Endodermal cell (in vitro differentiated cells): ENCODE measurements around the gene LRFN4. TPM values are rescaled to one million over a fixed set of nuclear protein-coding genes. Genes with fewer than 3 reads are reported as not detected.

Experiments
- DNase-seq: peaks from one replicate; pipeline ENCODE4 v3.0.0-alpha.2; 2017
- H3K27ac ChIP-seq: 2 replicates; pipeline ENCODE4 v1.5.1; 2013; ENCODE audit warnings: mild to moderate bottlenecking, low read depth, low read length, moderate library complexity
- H3K27me3 ChIP-seq: 2 replicates; pipeline ENCODE4 v1.6.1; 2013; ENCODE audit warnings: mild to moderate bottlenecking, low read length, moderate library complexity; ENCODE audit not compliant: insufficient read depth, control insufficient read depth, poor library complexity, severe bottlenecking
- H3K36me3 ChIP-seq: 2 replicates; pipeline ENCODE4 v1.7.0; 2013; ENCODE audit warnings: mild to moderate bottlenecking, low read length, moderate library complexity; ENCODE audit not compliant: control insufficient read depth, insufficient read depth
- H3K4me1 ChIP-seq: one replicate; pipeline ENCODE4 v1.7.0; 2013; ENCODE audit warnings: low read length; ENCODE audit not compliant: control insufficient read depth, insufficient read depth
- H3K4me3 ChIP-seq: 2 replicates; pipeline ENCODE4 v1.5.1; 2013; ENCODE audit warnings: mild to moderate bottlenecking, low read length, moderate library complexity
- H3K9ac ChIP-seq: 2 replicates; pipeline ENCODE4 v1.6.1; 2013; ENCODE audit warnings: mild to moderate bottlenecking, low read length, moderate library complexity; ENCODE audit not compliant: poor library complexity, severe bottlenecking; ENCODE audit errors: extremely low read depth
- H3K9me3 ChIP-seq: 2 replicates; pipeline ENCODE4 v1.6.1; 2013; ENCODE audit warnings: mild to moderate bottlenecking, low read length, moderate library complexity; ENCODE audit not compliant: control insufficient read depth
- H3K27ac Mint-ChIP-seq: 2 replicates; pipeline ENCODE4 v1.8.0; 2020; ENCODE audit warnings: mixed read lengths
- H3K27me3 Mint-ChIP-seq: 2 replicates; pipeline ENCODE4 v1.8.0; 2021; ENCODE audit warnings: mild to moderate bottlenecking, mixed read lengths; ENCODE audit not compliant: insufficient read depth
- H3K36me3 Mint-ChIP-seq: 2 replicates; pipeline ENCODE4 v1.8.0; 2020; ENCODE audit warnings: low read depth, mixed read lengths
- H3K4me1 Mint-ChIP-seq: 2 replicates; pipeline ENCODE4 v1.8.0; 2020; ENCODE audit warnings: mixed read lengths
- H3K4me3 Mint-ChIP-seq: 2 replicates; pipeline ENCODE4 v1.8.0; 2020; ENCODE audit warnings: mild to moderate bottlenecking, moderate library complexity, mixed read lengths
- H3K9me3 Mint-ChIP-seq: 2 replicates; pipeline ENCODE4 v1.8.0; 2020; ENCODE audit warnings: mild to moderate bottlenecking, mixed read lengths
- WGBS, 2 experiments: methylation state at CpG; one replicate each; pipeline versions ENCODE4 v1.1.5 to v1.1.7; 2013; ENCODE audit warnings: missing lambda C conversion rate in 2 of 2, mixed read lengths in 1 of 2; ENCODE audit not compliant: insufficient coverage in 1 of 2, insufficient read length in 1 of 2; 5-methylcytosine and 5-hydroxymethylcytosine counted together
- total RNA-seq, 2 donors: library from RNA; stranded (reverse); fragmentation: NEBNext Ultra II Directional in 1 of 2; extraction: Animal tissue kit (Norgen Biotek cat#: 25700) in 1 of 2; gene quantifications; 2 replicates in 1 of 2; 3 replicates in 1 of 2; pipeline ENCODE4 v1.2.1, GENCODE V29; 2021
- TF ChIP-seq, protein P1 (sequence below): fragments of 200-600 bp; sonication (generic); conservative IDR thresholded peaks from 2 replicates; pipeline ENCODE4 v1.5.0; 2021; ENCODE audit warnings: antibody characterized with exemption, mild to moderate bottlenecking

Gene LRFN4
- total RNA-seq, 2 donors from 2014 or later, result 23.2 to 26.2 TPM

GRCh38 chr11:66868082-66868725 lies 11.3 kb downstream of the LRFN4 start:
- no peak overlapping the region for H3K9ac ChIP-seq
- no peaks in the 10 kb centered on the region for H3K36me3 Mint-ChIP-seq
- DNase-seq, result no peak
- H3K27ac Mint-ChIP-seq, result no peak overlapping the region
- H3K4me1 ChIP-seq, result no peaks in the 10 kb centered on the region
- H3K27ac ChIP-seq, result no peak overlapping the region
- TF ChIP-seq, protein P1, sequence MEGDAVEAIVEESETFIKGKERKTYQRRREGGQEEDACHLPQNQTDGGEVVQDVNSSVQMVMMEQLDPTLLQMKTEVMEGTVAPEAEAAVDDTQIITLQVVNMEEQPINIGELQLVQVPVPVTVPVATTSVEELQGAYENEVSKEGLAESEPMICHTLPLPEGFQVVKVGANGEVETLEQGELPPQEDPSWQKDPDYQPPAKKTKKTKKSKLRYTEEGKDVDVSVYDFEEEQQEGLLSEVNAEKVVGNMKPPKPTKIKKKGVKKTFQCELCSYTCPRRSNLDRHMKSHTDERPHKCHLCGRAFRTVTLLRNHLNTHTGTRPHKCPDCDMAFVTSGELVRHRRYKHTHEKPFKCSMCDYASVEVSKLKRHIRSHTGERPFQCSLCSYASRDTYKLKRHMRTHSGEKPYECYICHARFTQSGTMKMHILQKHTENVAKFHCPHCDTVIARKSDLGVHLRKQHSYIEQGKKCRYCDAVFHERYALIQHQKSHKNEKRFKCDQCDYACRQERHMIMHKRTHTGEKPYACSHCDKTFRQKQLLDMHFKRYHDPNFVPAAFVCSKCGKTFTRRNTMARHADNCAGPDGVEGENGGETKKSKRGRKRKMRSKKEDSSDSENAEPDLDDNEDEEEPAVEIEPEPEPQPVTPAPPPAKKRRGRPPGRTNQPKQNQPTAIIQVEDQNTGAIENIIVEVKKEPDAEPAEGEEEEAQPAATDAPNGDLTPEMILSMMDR, result no peak
- no peaks in the 10 kb centered on the region for H3K36me3 ChIP-seq
- H3K27me3 ChIP-seq, result no peaks in the 10 kb centered on the region
- no peaks in the 10 kb centered on the region for H3K4me1 Mint-ChIP-seq
- no peaks in the 10 kb centered on the region for H3K9me3 Mint-ChIP-seq
- no peaks in the 10 kb centered on the region for H3K27me3 Mint-ChIP-seq
- WGBS, 2 experiments, result 96 to 97% methylated on average over 10 to 11 of the region's 13 CpGs
- no peak overlapping the region for H3K4me3 ChIP-seq
- no peak overlapping the region for H3K4me3 Mint-ChIP-seq
- no peaks in the 10 kb centered on the region for H3K9me3 ChIP-seq

GRCh38 chr11:66868726-66869566 lies 12.1 kb downstream of the LRFN4 start:
- Mint-ChIP-seq H3K4me3 (no peak overlapping the region), H3K27ac (peak overlapping the region; percentile 40), H3K27me3 (no peaks in the 10 kb centered on the region), H3K9me3 (no peaks in the 10 kb centered on the region), H3K4me1 (no peaks in the 10 kb centered on the region), H3K36me3 (no peaks in the 10 kb centered on the region)
- H3K4me3 ChIP-seq, result no peak overlapping the region
- WGBS, 2 experiments, result 44 to 57% methylated on average over 19 to 27 of the region's 27 CpGs
- no peaks in the 10 kb centered on the region for H3K36me3 ChIP-seq
- no peaks in the 10 kb centered on the region for H3K9me3 ChIP-seq
- DNase-seq, result peak; percentile 95
- no peaks in the 10 kb centered on the region for H3K27me3 ChIP-seq
- H3K27ac ChIP-seq, result no peak overlapping the region
- no peaks in the 10 kb centered on the region for H3K4me1 ChIP-seq
- TF ChIP-seq, protein P1, result peak; percentile 85
- no peak overlapping the region for H3K9ac ChIP-seq

- Mint-ChIP-seq H3K36me3 (no peaks in the 10 kb centered on the region), H3K4me1 (no peaks in the 10 kb centered on the region), H3K27ac (peak overlapping the region; percentile 40), H3K27me3 (peaks cover 3% of the 10 kb centered on the region), H3K9me3 (no peaks in the 10 kb centered on the region), H3K4me3 (no peak overlapping the region)
- WGBS, 2 experiments, result 97 to 100% methylated on average over 5 to 9 of the region's 9 CpGs
- DNase-seq, result no peak
- Histone ChIP-seq H3K9ac (no peak overlapping the region), H3K4me3 (no peak overlapping the region), H3K9me3 (no peaks in the 10 kb centered on the region), H3K27me3 (peaks cover 1% of the 10 kb centered on the region), H3K4me1 (no peaks in the 10 kb centered on the region), H3K27ac (no peak overlapping the region), H3K36me3 (no peaks in the 10 kb centered on the region)
- TF ChIP-seq, protein P1, result no peak
Measured at GRCh38 chr11:66869567-66869870, 12.7 kb downstream of the LRFN4 start.
